GM21367 (cell line): Measurements from ENCODE around the gene PRKN.

Experiments used
- ATAC-seq: cut with Tn5 transposase; IDR thresholded peaks from one replicate; pipeline ENCODE4 v1.9.1; 2021; ENCODE audit not compliant: unreplicated experiment

PRKN gene

DNA sequence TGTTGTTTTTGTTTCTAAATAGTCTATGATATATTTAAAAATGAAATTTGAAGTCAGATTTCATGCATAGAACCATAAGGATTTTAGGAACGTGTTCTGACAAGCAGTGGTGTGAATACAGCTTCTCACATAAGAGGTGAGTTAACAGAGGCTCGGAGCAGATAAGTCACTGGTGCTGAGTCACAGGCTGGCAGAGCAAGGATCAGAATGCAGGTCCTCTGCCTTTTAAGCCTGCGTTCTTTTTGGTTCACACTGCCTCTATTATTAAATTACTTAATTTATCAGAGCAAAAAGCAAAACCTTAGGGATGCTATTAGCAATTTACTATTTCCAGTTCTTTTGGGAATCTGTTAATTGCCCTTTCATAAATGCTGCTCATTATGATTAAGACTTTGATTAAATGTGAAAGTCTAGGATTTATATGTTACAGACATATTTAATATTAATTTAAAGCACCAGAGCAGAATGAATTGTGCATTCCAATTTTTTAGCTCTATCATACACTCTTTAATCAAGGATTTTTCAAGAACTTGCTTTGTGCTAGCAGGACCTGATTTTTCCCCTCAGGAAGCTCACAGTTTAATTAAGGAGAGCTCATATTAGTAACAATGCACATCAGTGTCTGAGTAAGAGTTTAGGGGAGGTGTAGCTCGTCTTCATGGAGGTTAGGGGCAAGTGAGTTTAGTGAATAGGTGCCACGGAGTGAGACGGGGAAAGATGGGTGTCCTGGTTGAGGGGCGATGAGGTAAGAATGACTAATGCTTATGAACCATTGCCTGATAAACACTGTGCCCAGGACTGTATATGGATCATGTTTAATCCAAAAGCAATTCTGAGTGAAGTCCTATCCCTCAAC lies 1241.0 kb downstream of the PRKN start:
- ATAC-seq: no peak

DNA sequence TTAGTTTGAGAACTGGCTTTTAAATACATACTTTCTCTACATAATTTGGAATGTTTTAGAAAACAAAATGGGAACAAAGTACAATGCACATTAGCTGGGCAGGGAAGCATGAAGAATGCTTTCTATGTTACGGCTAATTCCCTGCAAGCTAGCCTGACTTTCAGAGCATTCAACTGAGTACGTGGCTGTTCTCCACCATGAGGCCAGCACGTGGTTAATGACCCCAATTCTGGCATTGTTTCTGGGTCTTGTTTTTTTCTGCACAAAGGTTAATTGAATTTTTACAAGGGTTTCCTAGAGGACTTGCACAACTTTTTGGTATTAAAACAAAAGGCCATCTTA lies 1245.1 kb downstream of the PRKN start:
- no peak for ATAC-seq

DNA sequence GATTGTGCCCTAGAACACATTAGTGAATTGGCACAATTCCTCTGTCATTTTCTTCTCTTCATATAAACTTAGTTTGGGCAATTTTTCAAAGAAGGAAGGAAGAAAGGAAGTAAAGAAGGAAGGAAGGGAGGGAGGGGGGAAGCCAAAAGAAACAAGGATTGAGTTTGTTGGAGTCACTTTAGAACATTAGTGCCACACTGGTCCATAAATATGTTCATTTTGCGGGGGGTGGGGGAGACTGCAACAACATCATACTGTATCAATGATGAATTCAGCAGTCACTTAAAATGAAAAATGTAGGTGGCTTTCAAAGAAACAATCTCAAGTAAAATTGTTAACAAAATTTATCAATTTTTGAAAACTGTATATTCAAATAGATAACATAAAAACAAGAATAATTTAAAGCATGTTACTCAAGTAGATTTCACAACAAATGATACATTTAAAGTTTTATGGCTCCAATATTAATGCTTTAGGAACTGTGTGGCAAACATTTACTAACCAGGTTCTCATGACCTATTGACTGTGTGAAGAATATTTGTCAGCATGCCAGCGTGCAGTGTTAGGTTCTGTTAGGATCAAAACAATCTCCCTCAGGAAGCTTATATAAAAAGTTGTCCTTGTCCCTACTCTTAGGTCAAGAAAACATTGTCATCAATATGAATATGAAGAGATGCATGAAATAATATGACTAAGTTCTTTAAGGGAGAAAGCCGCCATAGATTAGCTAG lies 1245.6 kb downstream of the PRKN start:
- ATAC-seq: no peak

DNA sequence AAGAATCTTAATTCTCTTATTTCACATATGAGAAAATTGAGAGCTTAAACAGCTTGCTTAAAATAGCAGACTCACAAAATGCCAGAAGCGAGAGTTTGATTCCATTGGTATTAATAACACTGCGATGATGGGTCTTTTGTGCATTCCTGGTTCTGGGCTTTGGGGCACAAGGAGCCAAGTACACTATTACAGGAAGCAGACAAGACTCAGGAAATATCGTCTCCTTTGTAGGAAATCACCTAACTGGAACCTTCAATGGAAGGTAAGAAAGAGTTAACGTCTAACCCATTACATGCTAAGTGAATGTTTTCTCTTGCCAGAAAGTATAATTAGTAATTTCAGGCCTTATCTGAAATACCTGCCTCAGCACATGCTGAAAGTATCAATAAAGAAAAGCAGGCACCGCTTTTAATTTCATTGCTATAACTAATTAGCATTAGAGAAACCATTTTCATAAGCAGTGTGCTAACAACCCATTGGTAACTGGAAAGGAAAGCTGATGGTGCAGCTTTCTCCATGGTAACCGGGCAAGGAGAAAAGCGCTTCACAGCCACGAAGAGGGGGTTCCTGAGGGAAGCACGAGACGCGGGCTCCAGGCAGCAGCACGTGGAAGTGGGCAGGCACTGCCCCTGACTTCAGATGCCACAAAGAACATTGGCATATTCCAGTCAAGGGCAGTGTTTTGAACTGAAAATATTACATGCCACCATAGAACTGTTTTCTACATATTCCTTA lies 1247.0 kb downstream of the PRKN start:
- no peak for ATAC-seq

DNA sequence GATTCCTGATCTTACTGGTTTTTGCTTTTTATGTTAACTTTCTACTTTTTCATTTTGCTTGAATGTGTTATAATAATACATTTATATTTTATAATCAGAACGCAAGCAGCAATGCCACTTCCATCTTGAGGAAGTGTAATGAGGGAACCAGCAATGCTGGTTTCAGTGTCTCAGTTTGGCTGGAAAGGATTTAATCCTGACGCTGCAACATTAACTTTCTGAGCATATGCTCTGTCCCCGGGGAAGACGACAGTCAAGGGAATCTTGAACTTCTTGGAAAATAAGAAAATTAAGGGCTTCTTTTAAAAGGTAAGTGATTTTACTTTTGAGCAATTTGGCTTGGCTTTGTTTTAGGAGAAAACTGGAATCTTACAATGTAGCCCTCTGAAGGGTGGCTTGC lies 1248.2 kb downstream of the PRKN start:
- ATAC-seq: no peak

DNA sequence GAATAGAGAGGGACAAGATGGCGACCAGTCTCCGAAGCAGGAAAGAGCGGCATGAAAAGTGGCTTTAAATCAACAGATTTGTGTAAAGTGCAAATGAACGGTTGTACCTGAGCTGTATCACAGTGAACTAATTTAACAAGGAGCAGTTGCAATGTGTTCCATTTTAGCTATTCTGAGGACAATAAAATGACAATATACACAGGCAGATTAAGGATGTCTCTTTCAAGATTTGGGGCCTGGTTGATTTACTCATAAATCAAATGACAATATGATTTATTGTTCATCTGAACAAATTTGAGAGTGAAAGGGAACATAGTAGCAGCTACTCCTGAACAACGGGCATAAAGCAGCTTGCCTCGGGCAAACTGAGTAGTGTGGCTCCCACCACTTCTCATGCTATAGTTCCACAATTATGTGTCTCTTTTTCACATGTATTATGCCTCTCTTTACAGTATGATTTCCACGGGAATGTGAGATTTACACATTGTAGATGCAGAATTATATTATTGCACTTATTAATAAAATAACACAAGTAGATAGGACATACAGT lies 1249.6 kb downstream of the PRKN start:
- no peak for ATAC-seq

DNA sequence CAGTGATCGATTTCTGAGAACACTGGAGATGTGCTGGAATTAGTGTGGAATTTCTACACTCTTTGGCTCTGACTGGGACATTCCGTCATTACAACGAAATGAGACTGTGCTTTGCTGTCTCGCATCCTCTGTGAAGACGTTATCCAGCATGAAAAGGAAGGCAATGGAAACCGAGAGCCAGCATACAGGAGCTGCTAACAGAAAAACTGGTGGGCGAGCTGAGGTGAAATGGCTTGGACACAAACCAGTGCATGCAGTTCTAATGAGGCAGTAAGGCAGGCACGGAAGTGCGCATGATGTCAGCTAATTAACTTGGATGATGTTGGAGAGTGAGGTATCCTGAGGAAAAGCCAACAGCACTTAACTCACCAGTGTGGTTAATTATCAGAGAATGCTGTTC lies 1250.9 kb downstream of the PRKN start:
- ATAC-seq: no peak

DNA sequence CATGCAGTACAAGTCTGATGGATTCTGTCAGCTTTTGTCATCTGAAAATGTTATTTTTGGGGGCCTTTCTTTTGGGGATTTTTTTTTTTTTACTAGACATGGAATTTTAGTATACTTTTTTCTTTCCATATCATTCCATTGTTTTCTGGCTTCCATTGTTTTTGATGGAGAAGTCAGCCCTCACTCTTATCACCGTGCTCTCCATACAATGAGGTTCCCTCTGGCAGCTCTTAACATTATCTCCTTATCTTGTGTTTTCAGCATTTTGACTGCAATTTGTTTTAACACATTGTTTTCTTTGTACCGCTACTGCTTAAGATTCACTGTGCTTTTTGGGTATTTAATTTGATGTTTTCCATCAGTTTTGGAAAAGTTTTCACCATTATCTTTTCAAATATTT lies 1262.2 kb downstream of the PRKN start:
- no peak for ATAC-seq

DNA sequence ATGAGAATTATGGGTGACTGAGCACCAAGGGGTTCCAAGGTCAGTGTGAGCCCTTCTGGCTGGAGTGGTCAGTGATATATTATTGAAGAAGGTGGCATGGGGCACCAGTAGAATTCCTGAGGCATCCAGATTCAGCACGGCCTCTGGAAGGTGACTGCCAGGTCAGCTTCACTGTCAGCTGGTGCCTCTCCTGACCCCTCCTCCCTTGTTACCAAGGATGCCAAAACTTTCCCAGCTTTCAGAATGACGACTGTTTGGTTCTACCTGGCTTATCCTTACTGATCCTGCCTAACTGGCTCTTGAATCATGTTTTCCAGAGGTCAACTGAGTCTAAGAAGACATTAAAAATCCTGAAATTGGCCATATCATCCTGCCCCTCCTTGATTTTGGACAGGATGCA lies 1264.5 kb downstream of the PRKN start:
- ATAC-seq: no peak

DNA sequence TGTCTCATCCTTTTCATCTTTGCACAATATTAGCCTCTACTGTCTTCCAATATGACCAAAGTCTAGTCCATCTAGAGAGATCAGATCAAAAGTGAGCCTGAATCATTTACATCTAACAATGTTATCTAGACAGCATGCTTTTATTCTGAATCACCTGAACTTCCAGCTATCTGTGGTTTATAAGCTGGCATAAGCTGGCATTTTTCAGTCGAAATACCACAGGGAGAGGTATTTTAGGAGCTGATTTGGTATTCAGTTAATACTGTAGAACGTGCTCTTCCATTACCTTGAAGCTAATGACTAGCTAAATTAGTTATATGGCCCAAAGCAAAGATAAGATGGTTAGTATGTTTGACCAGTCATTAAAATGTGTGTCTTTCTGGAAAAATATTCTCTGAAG lies 1265.4 kb downstream of the PRKN start:
- ATAC-seq: no peak

DNA sequence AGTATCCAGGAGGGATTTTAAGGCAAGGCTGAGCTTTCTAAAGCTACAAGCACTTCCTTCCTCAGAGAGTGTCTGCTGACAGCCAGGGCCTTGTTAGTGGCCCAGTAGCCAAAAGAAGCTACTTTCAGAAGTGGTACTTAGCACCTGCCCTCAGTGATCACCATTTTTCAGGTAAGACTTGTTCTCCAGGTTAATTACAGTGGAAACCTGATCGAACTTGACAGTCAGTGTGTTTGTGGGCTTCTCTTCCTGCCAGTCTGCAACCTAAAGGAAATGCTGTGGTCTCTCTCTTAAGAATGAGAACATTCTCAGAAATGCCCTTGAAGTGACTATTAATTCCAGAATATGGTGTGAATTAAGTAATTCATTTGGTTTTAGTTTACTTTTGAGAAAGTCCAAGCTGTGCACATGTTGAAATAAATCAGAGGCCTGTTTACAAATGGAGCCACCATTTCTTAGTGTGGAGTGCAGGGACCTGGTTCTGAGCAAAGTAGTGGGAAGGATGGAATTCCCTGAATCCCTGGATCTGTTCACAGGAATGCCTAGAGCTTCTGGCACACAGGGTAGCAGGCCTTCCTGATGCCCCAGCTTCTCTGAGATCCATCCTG lies 1268.5 kb downstream of the PRKN start:
- ATAC-seq: no peak

DNA sequence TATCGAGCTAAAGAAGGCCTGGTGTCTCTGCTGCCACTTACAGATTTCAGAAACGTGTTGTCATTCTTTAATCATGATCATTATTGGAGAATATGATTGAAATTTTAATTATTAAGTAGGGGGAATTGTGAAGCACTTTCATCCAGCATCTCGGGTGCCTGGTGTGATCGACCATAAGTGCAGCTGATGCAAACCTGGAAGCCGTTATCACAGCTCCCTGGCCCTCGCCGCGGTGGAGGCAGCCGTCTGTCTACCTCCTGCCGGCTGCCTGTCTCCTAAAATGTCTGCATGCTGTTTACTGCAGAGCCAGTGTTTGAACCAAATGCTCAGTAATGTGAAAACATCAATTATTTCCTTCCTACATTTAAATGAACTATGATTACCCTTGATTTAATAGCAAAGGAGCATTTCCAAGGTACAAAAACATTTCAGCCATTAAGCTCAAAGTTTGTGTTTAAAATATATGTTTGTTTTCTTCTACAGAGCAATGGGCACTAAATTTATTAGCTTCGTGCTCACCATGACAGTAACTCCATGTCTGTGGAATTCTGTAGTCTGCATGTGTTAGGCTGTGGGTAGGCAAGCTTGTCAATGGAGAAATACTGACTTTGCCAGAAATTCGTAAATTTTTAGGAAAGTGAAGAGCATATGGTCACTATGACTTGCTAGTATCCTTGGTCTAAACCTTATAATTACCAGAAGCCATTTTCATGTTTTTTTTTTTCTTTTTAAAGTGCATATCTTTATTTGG lies 1269.2 kb downstream of the PRKN start:
- ATAC-seq: no peak

DNA sequence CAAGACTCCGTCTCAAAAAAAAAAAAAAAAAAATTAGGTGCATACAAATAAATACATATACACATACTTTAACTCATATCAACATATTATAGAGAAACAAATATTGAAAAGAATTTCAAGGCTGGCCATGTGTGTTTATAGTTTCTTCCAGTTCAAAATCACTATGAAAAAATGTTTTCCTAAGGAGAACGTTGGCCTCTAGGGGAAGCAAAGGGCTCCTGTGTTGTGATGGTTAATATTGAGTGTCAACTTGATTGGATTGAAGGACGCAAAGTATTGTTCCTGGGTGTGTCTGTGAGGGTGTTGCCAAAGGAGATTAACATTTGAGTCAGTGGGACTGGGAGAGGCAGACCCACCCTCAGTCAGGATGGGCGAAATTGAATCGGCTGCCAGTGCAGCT lies 1271.7 kb downstream of the PRKN start:
- no peak for ATAC-seq

DNA sequence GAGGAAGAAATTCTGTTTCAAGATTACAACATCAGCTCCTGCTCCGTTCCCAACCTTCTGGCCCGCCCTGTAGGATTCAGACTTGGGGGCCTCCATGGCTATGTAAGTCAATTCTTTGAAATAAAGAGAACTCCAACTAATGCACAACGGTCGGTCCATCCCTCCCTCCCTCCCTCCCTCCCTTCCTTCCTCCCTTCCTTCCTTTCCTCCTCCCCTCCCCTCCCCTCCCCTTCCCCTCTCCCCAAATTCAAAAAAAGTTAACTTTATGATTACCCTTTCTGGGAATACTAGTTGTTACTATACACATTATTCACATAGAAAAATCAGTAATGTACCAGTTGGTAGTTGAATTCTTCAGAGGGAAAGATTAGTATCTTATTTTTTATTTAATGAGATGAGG lies 1274.0 kb downstream of the PRKN start:
- ATAC-seq: no peak

DNA sequence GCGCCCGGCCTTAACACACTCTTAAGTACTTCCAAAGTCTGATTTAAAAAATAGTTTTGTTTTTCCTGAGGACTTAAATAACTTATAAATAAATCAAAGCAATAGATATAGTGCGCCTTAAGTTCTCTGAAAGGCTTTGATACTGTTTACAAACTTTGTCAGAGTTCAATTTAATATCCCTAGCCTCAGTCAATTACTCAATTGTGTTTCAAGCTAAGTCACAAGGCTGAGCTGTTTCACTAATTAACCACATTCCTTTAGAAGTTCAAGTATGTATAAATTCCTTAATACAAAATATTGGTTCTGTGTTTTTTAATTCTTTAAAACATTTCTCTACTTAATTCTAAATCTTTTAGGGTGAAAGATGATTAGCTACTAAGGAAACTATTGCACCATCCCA lies 1275.3 kb downstream of the PRKN start:
- ATAC-seq: no peak

DNA sequence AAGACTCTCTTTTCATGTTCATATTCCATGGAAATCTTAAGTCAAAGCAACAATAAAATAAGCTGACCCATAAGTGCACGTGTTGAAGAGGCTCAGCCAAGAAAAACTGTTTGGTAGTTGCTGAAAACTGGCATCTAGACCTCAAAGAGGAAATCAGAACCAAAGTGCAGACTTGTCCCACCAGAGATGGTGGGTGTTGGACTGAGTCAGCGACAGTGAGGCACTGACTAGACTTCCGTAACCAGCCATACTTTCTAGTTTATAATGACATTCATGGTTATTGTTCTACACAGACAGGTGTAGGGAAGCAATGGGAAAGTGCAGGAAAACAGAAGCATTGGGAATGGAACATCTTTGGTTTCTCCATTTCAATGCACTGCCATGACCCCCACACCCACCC lies 1278.0 kb downstream of the PRKN start:
- no peak for ATAC-seq

DNA sequence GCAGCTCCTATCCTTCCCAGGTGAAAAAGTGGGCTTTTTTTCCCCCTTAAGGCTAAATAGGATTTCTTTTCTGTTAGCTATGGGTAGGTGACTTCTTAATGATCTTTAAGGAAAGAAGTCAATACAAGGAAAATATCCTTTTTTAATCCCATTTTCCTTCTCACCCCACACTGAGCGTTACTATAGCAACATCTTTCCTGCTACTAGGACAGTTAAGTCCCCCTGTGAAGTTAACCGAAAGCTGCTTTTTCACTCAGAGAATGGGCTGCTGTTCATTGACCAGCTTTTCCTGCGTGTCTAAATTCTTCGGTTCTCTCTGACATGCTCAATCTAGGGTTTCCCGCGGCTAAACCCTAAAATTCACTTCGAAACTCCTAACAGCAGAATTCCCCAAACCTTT lies 1280.6 kb downstream of the PRKN start:
- no peak for ATAC-seq

DNA sequence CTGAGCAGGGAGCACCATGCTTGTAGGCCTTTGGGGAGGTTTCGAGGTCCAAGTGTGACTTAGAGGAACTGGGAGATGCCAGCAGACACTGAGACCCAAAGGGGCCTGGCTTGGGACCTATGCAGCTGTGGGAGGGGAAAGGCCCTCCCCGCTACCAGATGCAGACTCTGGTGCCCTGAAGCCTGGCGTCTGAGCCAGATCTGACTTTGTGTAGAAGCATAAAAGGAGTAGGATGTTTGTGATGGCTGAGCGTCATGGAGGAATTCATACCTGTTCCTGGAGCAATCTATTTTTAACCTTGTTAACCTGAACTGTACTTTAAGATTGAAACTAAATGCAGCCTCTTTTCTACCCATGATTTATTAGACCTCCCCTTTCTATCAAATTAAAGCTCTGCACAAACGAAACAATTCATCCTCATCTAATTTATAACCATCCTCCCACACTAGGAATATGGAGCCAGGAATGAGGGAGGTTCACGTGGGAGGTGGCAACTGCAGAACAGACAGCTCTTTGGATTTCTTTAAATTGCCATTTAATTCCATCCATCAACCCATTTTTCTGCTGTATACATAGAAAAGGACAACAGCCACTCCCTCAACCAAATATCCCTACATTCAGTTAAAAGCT lies 1281.2 kb downstream of the PRKN start:
- ATAC-seq: no peak

DNA sequence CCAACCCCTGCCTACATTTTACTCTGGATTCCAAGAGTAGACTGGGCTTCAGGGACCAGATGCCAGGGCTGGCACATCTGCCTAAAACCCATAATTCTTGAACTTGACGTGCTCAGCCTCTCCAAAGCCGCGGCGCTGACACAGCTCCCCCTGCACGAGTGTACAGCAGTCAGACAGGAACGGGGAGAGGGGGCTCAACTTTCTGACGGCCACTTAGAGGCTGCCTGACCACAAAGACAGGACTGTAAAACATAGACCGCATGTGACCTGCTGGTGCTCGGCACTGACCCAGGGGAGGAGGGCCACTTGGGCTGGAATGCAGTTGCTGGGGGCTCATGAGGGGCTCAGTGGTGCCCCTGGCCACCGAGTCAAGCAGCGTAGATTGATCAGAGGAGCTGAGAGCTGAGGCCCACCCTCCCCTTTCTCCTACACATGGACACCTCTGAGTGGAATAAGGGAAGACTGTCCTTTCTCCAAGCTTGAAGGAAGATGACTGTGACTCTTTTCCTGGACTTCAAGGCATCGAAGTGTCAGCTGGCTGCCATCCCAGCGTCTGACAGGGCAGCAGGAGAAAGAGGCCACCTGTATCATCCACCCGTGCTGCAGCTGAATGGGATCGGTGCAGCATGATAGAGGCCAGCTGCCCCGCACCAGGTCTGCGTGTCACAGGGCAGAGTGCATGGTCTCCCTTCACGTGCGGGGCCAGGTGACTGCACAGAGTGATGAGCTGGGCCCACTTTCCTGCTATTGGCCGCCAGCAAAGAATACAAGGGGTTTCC lies 1282.4 kb downstream of the PRKN start:
- no peak for ATAC-seq
